ENCODE results near the gene MARS1.
"Not testable (repeated sequence)": the region's sequence is repeated elsewhere in the genome, so short reads cannot be mapped to it uniquely, and the experiment has no call there.

GRCh38 chr12:57444337-57444736 lies 43.5 kb upstream of the MARS1 start:
- not testable (repeated sequence) for TF ChIP-seq POLR2A (IDR thresholded peaks at IDR 0.05; ENCODE audit: low read length); GATA1 (IDR thresholded peaks at IDR 0.05; ENCODE audit: low read depth, low read length)

All from erythroblast (primary cell).